WTC11 (cell line): ENCODE data around the gene KNOP1. TPM values are rescaled to one million over a fixed set of nuclear protein-coding genes. Genes with fewer than 3 reads are reported as not detected.

Experiments
- ATAC-seq: fragments of 200-7000 bp; cut with Tn5 transposase; 2 replicates; pipeline ENCODE4 v1.10.0; 2021; ENCODE audit warnings: mild to moderate bottlenecking, moderate library complexity
- CTCF ChIA-PET: fragments of 300-600 bp; sonication (Branson Sonifier 250); formaldehyde crosslinking; loops from one replicate; lab custom pipeline; 2021; ENCODE audit warnings: antibody characterized with exemption; lab: Charles Lee
- POLR2A ChIA-PET: fragments of 350-600 bp; sonication (Branson Sonifier 250); formaldehyde crosslinking; loops from one replicate; lab custom pipeline; 2021; ENCODE audit warnings: antibody characterized with exemption; lab: Charles Lee
- DNase-seq: peaks from one replicate; pipeline ENCODE4 v3.0.0; 2021; ENCODE audit warnings: low spot score
- H3K27ac Mint-ChIP-seq: 2 replicates; pipeline ENCODE4 v1.8.0; 2021; ENCODE audit warnings: mixed read lengths
- H3K27me3 Mint-ChIP-seq: 2 replicates; pipeline ENCODE4 v1.8.0; 2021; ENCODE audit warnings: low read depth, mild to moderate bottlenecking, moderate library complexity, mixed read lengths
- H3K36me3 Mint-ChIP-seq: 2 replicates; pipeline ENCODE4 v1.8.0; 2021; ENCODE audit warnings: mixed read lengths
- H3K4me1 Mint-ChIP-seq: 2 replicates; pipeline ENCODE4 v1.8.0; 2022; ENCODE audit warnings: mixed read lengths
- H3K4me3 Mint-ChIP-seq: 2 replicates; pipeline ENCODE4 v1.8.0; 2021; ENCODE audit warnings: mild to moderate bottlenecking, moderate library complexity, mixed read lengths
- H3K9me3 Mint-ChIP-seq: 2 replicates; pipeline ENCODE4 v1.8.0; 2021; ENCODE audit warnings: mixed read lengths
- EMX1 ChIP-seq: fragments of 250-450 bp; sonication (Bioruptor Pico); IDR thresholded peaks from 2 replicates; pipeline ENCODE4 v1.8.0; 2021; ENCODE audit warnings: mild to moderate bottlenecking
- GABPB1 ChIP-seq: sonication (generic); formaldehyde crosslinking; IDR thresholded peaks from 2 replicates; pipeline ENCODE4 v1.8.1; 2023; ENCODE audit warnings: mild to moderate bottlenecking, missing genetic modification reagents
- HMGA2 ChIP-seq: fragments of 250-450 bp; sonication (Bioruptor Pico); IDR thresholded peaks from 2 replicates; pipeline ENCODE4 v1.4.0; 2021; ENCODE audit warnings: mild to moderate bottlenecking, moderate library complexity
- IRF2 ChIP-seq: sonication (generic); formaldehyde crosslinking; IDR thresholded peaks from 2 replicates; pipeline ENCODE4 v1.8.0; 2022; ENCODE audit warnings: low read depth, missing genetic modification reagents, borderline replicate concordance
- NFATC4 ChIP-seq: fragments of 250-450 bp; sonication (Bioruptor Pico); IDR thresholded peaks from 2 replicates; pipeline ENCODE4 v1.9.0; 2021; ENCODE audit warnings: mild to moderate bottlenecking
- NR1H2 ChIP-seq: sonication (generic); formaldehyde crosslinking; IDR thresholded peaks from 2 replicates; pipeline ENCODE4 v1.9.0; 2021; ENCODE audit warnings: mild to moderate bottlenecking, moderate library complexity, missing genetic modification reagents
- NR2C2 ChIP-seq: sonication (generic); formaldehyde crosslinking; IDR thresholded peaks from 2 replicates; pipeline ENCODE4 v1.8.0; 2022; ENCODE audit warnings: mild to moderate bottlenecking, missing genetic modification reagents
- PRRX2 ChIP-seq: fragments of 250-450 bp; sonication (Bioruptor Pico); IDR thresholded peaks from 2 replicates; pipeline ENCODE4 v1.8.0; 2021; ENCODE audit warnings: mild to moderate bottlenecking
- RELA ChIP-seq: sonication (generic); formaldehyde crosslinking; IDR thresholded peaks from 2 replicates; pipeline ENCODE4 v1.8.1; 2022; ENCODE audit warnings: missing genetic modification reagents, mild to moderate bottlenecking, borderline replicate concordance
- USF2 ChIP-seq: sonication (generic); formaldehyde crosslinking; IDR thresholded peaks from 2 replicates; pipeline ENCODE4 v1.8.1; 2023; ENCODE audit warnings: mild to moderate bottlenecking, missing genetic modification reagents, moderate library complexity
- ZBTB21 ChIP-seq: sonication (generic); formaldehyde crosslinking; IDR thresholded peaks from 2 replicates; pipeline ENCODE4 v1.8.1; 2023; ENCODE audit warnings: mild to moderate bottlenecking, missing genetic modification reagents, borderline replicate concordance
- ZNF121 ChIP-seq: sonication (generic); formaldehyde crosslinking; IDR thresholded peaks from 2 replicates; pipeline ENCODE4 v1.8.0; 2023; ENCODE audit warnings: missing genetic modification reagents
- ZNF232 ChIP-seq: sonication (generic); formaldehyde crosslinking; IDR thresholded peaks from 2 replicates; pipeline ENCODE4 v1.8.0; 2022; ENCODE audit warnings: mild to moderate bottlenecking, missing genetic modification reagents
- ZNF263 ChIP-seq: sonication (generic); formaldehyde crosslinking; IDR thresholded peaks from 2 replicates; pipeline ENCODE4 v1.8.1; 2022; ENCODE audit warnings: low read depth, mild to moderate bottlenecking, moderate library complexity, missing genetic modification reagents
- ZNF423 ChIP-seq: fragments of 250-450 bp; sonication (Bioruptor Pico); IDR thresholded peaks from 2 replicates; pipeline ENCODE4 v2.1.2; 2022; ENCODE audit warnings: mild to moderate bottlenecking, moderate library complexity
- ZNF532 ChIP-seq: fragments of 250-450 bp; sonication (Bioruptor Pico); IDR thresholded peaks from 2 replicates; pipeline ENCODE4 v1.9.0; 2021; ENCODE audit warnings: mild to moderate bottlenecking, borderline replicate concordance
- total RNA-seq: library from RNA; stranded (reverse); gene quantifications from 3 replicates; pipeline ENCODE4 v1.2.3, GENCODE V29; 2021
- TF ChIP-seq, protein P1 (sequence below): sonication (generic); formaldehyde crosslinking; IDR thresholded peaks from 2 replicates; pipeline ENCODE4 v1.8.0; 2022; ENCODE audit warnings: mild to moderate bottlenecking, missing genetic modification reagents
- TF ChIP-seq, protein P2 (sequence below): sonication (generic); formaldehyde crosslinking; conservative IDR thresholded peaks from 2 replicates; pipeline ENCODE4 v1.8.1; 2023; ENCODE audit warnings: mild to moderate bottlenecking, low read depth, missing genetic modification reagents, moderate library complexity
- TF ChIP-seq, protein P3 (sequence below): sonication (generic); formaldehyde crosslinking; IDR thresholded peaks from 2 replicates; pipeline ENCODE4 v1.8.0; 2022; ENCODE audit warnings: missing genetic modification reagents
- TF ChIP-seq, protein P4 (sequence below): sonication (generic); formaldehyde crosslinking; IDR thresholded peaks from 2 replicates; pipeline ENCODE4 v1.8.1; 2022; ENCODE audit warnings: mild to moderate bottlenecking, missing genetic modification reagents, moderate library complexity, borderline replicate concordance

The KNOP1 gene
- total RNA-seq, 1 experiment from 2014 or later = 102 TPM

GRCh38 chr16:19733551-19733950 is 15.5 kb upstream of the KNOP1 start:
- ATAC-seq (no peak), DNase-seq (no peak)
- Mint-ChIP-seq H3K27ac (no peak overlapping the region), H3K4me1 (peaks cover 14% of the 10 kb centered on the region), H3K27me3 (no peaks in the 10 kb centered on the region), H3K9me3 (no peaks in the 10 kb centered on the region), H3K36me3 (peaks cover 11% of the 10 kb centered on the region), H3K4me3 (no peak overlapping the region)
- TF ChIP-seq, protein P1, sequence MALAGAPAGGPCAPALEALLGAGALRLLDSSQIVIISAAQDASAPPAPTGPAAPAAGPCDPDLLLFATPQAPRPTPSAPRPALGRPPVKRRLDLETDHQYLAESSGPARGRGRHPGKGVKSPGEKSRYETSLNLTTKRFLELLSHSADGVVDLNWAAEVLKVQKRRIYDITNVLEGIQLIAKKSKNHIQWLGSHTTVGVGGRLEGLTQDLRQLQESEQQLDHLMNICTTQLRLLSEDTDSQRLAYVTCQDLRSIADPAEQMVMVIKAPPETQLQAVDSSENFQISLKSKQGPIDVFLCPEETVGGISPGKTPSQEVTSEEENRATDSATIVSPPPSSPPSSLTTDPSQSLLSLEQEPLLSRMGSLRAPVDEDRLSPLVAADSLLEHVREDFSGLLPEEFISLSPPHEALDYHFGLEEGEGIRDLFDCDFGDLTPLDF (CRISPR knock-in tag) = no peak
- TF ChIP-seq ZNF121 = no peak
- TF ChIP-seq IRF2 (CRISPR knock-in tag) = no peak
- TF ChIP-seq USF2 = no peak
- TF ChIP-seq ZNF423 (CRISPR knock-in tag) = no peak
- TF ChIP-seq ZBTB21 (CRISPR knock-in tag) = no peak
- TF ChIP-seq HMGA2 (CRISPR knock-in tag) = no peak
- TF ChIP-seq, protein P2, sequence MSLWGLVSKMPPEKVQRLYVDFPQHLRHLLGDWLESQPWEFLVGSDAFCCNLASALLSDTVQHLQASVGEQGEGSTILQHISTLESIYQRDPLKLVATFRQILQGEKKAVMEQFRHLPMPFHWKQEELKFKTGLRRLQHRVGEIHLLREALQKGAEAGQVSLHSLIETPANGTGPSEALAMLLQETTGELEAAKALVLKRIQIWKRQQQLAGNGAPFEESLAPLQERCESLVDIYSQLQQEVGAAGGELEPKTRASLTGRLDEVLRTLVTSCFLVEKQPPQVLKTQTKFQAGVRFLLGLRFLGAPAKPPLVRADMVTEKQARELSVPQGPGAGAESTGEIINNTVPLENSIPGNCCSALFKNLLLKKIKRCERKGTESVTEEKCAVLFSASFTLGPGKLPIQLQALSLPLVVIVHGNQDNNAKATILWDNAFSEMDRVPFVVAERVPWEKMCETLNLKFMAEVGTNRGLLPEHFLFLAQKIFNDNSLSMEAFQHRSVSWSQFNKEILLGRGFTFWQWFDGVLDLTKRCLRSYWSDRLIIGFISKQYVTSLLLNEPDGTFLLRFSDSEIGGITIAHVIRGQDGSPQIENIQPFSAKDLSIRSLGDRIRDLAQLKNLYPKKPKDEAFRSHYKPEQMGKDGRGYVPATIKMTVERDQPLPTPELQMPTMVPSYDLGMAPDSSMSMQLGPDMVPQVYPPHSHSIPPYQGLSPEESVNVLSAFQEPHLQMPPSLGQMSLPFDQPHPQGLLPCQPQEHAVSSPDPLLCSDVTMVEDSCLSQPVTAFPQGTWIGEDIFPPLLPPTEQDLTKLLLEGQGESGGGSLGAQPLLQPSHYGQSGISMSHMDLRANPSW = no peak
- TF ChIP-seq EMX1 (CRISPR knock-in tag) = no peak
- no peak for TF ChIP-seq RELA (CRISPR knock-in tag)
- TF ChIP-seq ZNF263 = no peak
- no peak for TF ChIP-seq ZNF532 (CRISPR knock-in tag)
- TF ChIP-seq, protein P3, sequence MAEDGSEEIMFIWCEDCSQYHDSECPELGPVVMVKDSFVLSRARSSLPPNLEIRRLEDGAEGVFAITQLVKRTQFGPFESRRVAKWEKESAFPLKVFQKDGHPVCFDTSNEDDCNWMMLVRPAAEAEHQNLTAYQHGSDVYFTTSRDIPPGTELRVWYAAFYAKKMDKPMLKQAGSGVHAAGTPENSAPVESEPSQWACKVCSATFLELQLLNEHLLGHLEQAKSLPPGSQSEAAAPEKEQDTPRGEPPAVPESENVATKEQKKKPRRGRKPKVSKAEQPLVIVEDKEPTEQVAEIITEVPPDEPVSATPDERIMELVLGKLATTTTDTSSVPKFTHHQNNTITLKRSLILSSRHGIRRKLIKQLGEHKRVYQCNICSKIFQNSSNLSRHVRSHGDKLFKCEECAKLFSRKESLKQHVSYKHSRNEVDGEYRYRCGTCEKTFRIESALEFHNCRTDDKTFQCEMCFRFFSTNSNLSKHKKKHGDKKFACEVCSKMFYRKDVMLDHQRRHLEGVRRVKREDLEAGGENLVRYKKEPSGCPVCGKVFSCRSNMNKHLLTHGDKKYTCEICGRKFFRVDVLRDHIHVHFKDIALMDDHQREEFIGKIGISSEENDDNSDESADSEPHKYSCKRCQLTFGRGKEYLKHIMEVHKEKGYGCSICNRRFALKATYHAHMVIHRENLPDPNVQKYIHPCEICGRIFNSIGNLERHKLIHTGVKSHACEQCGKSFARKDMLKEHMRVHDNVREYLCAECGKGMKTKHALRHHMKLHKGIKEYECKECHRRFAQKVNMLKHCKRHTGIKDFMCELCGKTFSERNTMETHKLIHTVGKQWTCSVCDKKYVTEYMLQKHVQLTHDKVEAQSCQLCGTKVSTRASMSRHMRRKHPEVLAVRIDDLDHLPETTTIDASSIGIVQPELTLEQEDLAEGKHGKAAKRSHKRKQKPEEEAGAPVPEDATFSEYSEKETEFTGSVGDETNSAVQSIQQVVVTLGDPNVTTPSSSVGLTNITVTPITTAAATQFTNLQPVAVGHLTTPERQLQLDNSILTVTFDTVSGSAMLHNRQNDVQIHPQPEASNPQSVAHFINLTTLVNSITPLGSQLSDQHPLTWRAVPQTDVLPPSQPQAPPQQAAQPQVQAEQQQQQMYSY (CRISPR knock-in tag) = no peak
- no peak for TF ChIP-seq GABPB1 (CRISPR knock-in tag)
- TF ChIP-seq NR1H2 (CRISPR knock-in tag) = no peak
- no peak for TF ChIP-seq NR2C2 (CRISPR knock-in tag)
- no peak for TF ChIP-seq PRRX2 (CRISPR knock-in tag)
- TF ChIP-seq, protein P4, sequence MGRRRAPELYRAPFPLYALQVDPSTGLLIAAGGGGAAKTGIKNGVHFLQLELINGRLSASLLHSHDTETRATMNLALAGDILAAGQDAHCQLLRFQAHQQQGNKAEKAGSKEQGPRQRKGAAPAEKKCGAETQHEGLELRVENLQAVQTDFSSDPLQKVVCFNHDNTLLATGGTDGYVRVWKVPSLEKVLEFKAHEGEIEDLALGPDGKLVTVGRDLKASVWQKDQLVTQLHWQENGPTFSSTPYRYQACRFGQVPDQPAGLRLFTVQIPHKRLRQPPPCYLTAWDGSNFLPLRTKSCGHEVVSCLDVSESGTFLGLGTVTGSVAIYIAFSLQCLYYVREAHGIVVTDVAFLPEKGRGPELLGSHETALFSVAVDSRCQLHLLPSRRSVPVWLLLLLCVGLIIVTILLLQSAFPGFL (CRISPR knock-in tag) = no peak
- no peak for TF ChIP-seq NFATC4 (CRISPR knock-in tag)
- TF ChIP-seq ZNF232 (CRISPR knock-in tag) = no peak
- CTCF ChIA-PET = no interaction called here
- POLR2A ChIA-PET = no interaction called here
